GM10248 (cell line): ENCODE results near the gene BIRC3.

Experiments
- CTCF ChIA-PET: fragments of 300-600 bp; sonication (Branson Sonifier 250); formaldehyde crosslinking; extraction: SDS; loops from one replicate; lab custom pipeline; 2021; ENCODE audit warnings: antibody characterized with exemption; lab: Yijun Ruan, JAX
- POLR2A ChIA-PET: fragments of 350-650 bp; sonication (Branson Sonifier 250); formaldehyde crosslinking; extraction: SDS; loops from one replicate; lab custom pipeline; 2020; ENCODE audit warnings: antibody characterized with exemption; lab: Yijun Ruan, JAX
- DNase-seq: peaks from one replicate; pipeline ENCODE4 v3.0.0; 2012; ENCODE audit errors: extremely low spot score
- TF ChIP-seq, protein P1 (sequence below): IDR thresholded peaks from 2 replicates; pipeline ENCODE4 v1.5.1; 2012; ENCODE audit warnings: mild to moderate bottlenecking, low read depth; ENCODE audit errors: extremely low read depth, missing control alignments, control extremely low read depth

BIRC3 gene

DNA sequence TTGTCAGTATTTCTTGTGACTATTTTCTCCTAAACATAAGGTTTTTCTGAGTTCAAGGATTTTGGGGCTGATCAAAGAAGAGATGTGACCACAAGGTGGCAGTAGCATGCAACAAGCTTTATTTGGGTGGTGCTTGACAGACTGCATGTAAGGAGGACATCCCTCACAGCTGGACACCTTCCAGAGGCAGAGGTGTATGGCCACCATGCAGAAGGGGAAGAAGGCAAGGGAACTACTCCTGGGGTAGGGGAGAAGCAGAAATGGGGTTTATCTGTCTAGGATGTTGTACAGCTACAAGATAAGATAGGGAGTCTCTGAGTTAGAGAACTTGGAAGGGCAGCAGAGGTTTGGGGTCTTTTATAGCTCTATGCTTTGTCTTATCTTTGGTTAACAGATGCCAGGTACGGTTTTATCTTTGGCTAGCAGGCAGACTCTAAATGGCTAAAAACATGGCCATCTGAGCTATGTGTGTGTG lies 24.6 kb downstream of the BIRC3 start:
- ChIA-PET CTCF (interaction anchor here (0.7 to 8.9 kb wide), 75 partner anchors 8 to 481 kb away, joined by 3 to 213 read pairs (median 5); partner anchors contain the start of genes BIRC3, MMP7 and TMEM123), POLR2A (interaction anchor here (0.5 kb wide), 1 partner anchor 270 kb away, joined by 3 read pairs; no protein-coding TSS in a partner anchor)
- peak; percentile 54 for DNase-seq
- TF ChIP-seq, protein P1, sequence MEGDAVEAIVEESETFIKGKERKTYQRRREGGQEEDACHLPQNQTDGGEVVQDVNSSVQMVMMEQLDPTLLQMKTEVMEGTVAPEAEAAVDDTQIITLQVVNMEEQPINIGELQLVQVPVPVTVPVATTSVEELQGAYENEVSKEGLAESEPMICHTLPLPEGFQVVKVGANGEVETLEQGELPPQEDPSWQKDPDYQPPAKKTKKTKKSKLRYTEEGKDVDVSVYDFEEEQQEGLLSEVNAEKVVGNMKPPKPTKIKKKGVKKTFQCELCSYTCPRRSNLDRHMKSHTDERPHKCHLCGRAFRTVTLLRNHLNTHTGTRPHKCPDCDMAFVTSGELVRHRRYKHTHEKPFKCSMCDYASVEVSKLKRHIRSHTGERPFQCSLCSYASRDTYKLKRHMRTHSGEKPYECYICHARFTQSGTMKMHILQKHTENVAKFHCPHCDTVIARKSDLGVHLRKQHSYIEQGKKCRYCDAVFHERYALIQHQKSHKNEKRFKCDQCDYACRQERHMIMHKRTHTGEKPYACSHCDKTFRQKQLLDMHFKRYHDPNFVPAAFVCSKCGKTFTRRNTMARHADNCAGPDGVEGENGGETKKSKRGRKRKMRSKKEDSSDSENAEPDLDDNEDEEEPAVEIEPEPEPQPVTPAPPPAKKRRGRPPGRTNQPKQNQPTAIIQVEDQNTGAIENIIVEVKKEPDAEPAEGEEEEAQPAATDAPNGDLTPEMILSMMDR: peak; percentile 73

DNA sequence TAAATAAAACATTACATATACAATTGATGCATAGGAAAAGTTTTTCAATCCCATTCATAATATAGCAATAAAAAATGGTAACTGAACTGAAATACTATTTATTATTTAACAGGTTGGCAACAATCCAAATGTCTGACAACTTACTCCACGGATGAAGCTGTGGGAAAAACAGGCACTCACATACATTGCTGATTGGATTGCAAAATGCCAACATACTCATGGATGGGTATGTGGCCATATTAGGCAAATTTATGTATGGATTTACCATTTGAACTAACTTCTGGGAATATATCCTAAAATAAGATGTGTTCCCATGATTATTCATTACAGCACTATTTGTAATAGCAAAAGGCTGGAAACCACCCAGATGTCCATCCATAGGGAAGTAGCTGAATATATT lies 26.5 kb downstream of the BIRC3 start:
- TF ChIP-seq, protein P1: no peak
- CTCF ChIA-PET: interaction anchor here (0.8 to 8.9 kb wide), 13 partner anchors 11 to 322 kb away, joined by 3 to 213 read pairs (median 5); partner anchors contain the start of gene BIRC3
- POLR2A ChIA-PET: no interaction called here
- DNase-seq: no peak

DNA sequence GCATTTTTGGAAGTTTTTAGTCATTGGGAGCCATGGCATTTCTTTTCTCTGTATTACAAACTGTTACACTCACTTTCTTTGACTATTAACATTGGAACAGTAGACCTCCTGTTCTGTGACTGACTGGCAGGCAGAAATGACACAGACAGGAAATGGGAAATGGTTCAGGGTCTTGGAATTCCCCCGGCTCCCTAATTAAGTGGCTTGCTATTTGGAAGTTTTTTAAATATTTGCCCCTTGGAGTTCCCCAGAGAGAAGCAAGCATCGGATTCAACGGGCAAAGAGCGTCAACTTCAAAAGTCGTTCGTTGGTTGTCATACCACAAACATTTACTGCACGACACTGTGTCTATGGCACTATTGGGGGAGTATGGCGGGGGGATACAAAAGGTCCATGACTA lies 28.6 kb downstream of the BIRC3 start:
- POLR2A ChIA-PET: no interaction called here
- TF ChIP-seq, protein P1: no peak
- CTCF ChIA-PET: interaction anchor here (1.0 to 8.9 kb wide), 6 partner anchors 14 to 320 kb away, joined by 3 to 213 read pairs (median 28); partner anchors contain the start of gene BIRC3
- DNase-seq: no peak

DNA sequence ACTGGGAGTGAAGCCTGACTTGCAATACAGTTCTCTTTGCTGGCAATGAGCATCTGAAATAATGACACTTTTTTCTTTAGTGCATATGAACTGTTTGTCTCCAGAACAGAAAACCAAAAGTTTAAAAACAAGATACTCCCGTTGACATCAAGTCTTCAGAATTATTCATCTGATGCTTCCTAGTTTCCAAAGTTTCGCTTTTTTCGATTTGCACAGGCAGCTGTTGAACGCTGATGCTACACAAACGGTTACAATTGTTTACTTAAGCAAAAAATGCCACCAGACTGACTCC lies 29.1 kb downstream of the BIRC3 start:
- no peak for DNase-seq
- TF ChIP-seq, protein P1: no peak
- ChIA-PET CTCF (interaction anchor here (1.2 to 8.9 kb wide), 2 partner anchors 150 to 268 kb away, joined by 3 to 213 read pairs; no protein-coding TSS in a partner anchor), POLR2A (no interaction called here)

DNA sequence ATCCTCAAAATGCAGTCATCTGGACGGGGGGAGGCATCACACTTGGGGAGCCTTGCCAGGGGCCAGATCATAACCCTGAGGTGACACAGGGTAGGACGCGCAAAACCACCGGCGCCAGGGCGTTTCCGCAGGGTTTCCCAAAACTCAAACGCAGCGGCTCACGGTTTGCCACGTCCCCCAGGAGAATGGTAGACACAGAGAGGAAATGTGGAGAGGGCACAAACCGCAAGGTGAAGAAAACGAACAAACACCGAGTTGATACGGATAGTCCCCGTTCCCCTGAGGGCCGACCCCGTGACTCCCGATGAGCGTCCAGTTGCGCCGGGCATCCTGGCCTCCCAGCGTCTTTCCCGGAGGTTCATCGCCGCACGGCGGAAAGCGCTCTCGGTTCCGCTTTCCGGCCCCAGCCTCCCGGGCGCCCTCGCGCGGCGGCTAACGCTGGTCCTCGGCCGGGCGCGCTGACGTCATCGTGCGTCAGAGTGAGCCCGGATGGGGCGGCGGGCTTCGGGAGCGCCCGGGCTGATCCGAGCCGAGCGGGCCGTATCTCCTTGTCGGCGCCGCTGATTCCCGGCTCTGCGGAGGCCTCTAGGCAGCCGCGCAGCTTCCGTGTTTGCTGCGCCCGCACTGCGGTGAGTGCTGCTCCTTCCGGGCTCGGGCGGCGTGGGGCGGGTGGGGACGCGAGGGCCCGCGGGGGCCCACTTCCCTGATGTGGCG lies 29.6 kb downstream of the BIRC3 start, which contains the start of gene BIRC2:
Gene BIRC2 (plus strand): TSS at position 467 of the 714 bp plus-strand sequence. CDS start 2,641 bp downstream, outside the sequence.
- peak; percentile 90 for DNase-seq
- TF ChIP-seq, protein P1: peak; percentile 90
- POLR2A ChIA-PET: no interaction called here
- CTCF ChIA-PET: interaction anchor here (0.5 to 8.9 kb wide), 4 partner anchors 53 to 267 kb away, joined by 3 to 213 read pairs (median 3); no protein-coding TSS in a partner anchor

DNA sequence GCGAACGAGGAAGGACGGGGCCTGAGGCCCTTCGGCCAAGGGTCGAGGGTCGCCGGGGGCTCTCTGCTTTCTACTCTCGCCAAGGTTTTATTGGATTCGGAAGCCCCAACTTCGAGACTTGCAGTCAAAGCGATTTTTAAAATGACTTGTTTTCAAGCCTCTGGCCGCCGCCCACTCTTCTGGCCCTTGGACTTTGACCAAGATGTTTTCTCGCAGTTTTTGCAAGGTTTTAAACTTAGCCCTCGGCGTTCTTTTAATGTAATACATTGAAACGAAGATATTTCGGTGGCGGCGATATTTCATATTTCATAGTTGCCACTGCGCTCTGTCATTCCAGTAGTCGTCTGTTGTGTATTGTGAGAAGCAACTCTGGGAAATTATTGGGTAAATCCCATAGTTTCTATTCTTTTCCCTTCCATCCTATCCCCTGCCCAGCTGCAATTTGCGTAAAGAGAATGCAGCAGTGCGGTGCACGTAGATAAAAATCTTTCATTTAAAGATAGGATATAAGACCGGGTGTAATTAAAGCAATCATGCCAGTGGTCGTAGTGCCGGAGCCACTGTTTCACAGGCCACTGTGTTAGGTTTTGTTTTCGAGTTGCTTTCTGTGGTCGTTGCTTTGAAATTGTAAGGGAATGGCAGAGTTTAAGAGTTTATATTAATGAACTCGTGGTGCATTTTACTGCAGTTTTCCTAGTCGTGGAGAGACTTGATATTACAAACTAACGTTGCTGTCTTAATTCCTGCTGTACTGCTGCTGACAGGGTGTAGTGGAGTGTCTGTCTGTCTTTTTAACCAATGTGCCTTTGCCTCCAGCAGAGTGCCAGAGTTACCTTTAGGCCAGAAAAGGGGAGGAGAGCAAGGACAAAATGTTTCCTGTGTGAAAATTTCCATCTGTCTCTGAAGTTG lies 30.4 kb downstream of the BIRC3 start:
- DNase-seq: no peak
- ChIA-PET CTCF (interaction anchor here (0.5 to 3.3 kb wide), 6 partner anchors 19 to 266 kb away, joined by 3 to 13 read pairs (median 3); no protein-coding TSS in a partner anchor), POLR2A (no interaction called here)
- TF ChIP-seq, protein P1: no peak
